OCI-LY7 (cell line): Measurements from ENCODE around the gene C9orf50.

Experiments used
- CTCF ChIP-seq: fragments of 200-600 bp; sonication (generic); conservative IDR thresholded peaks from 2 replicates; pipeline ENCODE4 v1.5.1; 2014; ENCODE audit warnings: mild to moderate bottlenecking, antibody characterized with exemption, low read length, moderate library complexity, mixed read lengths
- EZH2phosphoT487 ChIP-seq: fragments of 200-600 bp; sonication (generic); IDR thresholded peaks from 2 replicates; pipeline ENCODE4 v1.6.1; 2018; ENCODE audit warnings: low read depth, borderline replicate concordance, mild to moderate bottlenecking, mixed run types, antibody characterized with exemption, low read length, moderate library complexity, mixed read lengths

- TF ChIP-seq CTCF: no peak
- TF ChIP-seq EZH2phosphoT487: no peak
These were observed 24.2 kb downstream of the C9orf50 start for GRCh38 chr9:129596541-129597331.
